ENCODE measurements around the gene MYL11.
A peak's percentile ranks its signal among the peaks of the same experiment; 100 is the strongest.

MYL11 gene

GRCh38 chr16:30401768-30402425, 27.3 kb downstream of the MYL11 start:
- H3K4me3 ChIP-seq (ENCODE audit: low read length) = no peak overlapping the region
- no peak for TF ChIP-seq ZNF274 (IDR thresholded peaks at IDR 0.05; ENCODE audit: low read depth, low read length)

GRCh38 chr16:30406795-30407101, 32.1 kb downstream of the MYL11 start:
- TF ChIP-seq ZNF274 (IDR thresholded peaks at IDR 0.05; ENCODE audit: low read depth, low read length) = no peak
- H3K4me3 ChIP-seq (ENCODE audit: low read length) = peak overlapping the region; percentile 94; the same call in 1 of the 2 replicates

- no peak for TF ChIP-seq ZNF274 (IDR thresholded peaks at IDR 0.05; ENCODE audit: low read depth, low read length)
- H3K4me3 ChIP-seq (ENCODE audit: low read length) = peak within 1 kb of the TSS; percentile 94
These were observed 32.7 kb downstream of the MYL11 start, which contains the start of gene ZNF771 for GRCh38 chr16:30407102-30407803. Gene ZNF771 (plus strand): TSS chr16:30407606. CDS start chr16:30408054, 448 bp downstream.

- no peak for TF ChIP-seq ZNF274 (IDR thresholded peaks at IDR 0.05; ENCODE audit: low read depth, low read length)
- peak overlapping the region; percentile 94 for H3K4me3 ChIP-seq (ENCODE audit: low read length)
These were observed 33.4 kb downstream of the MYL11 start for GRCh38 chr16:30407804-30408534.

- TF ChIP-seq ZNF274 (IDR thresholded peaks at IDR 0.05; ENCODE audit: low read depth, low read length) = no peak
- H3K4me3 ChIP-seq (ENCODE audit: low read length) = no peak overlapping the region
These were observed 34.8 kb downstream of the MYL11 start for GRCh38 chr16:30409125-30410060.

- no peak for TF ChIP-seq ZNF274 (IDR thresholded peaks at IDR 0.05; ENCODE audit: low read depth, low read length)
- H3K4me3 ChIP-seq (ENCODE audit: low read length) = no peak overlapping the region
These were observed 38.7 kb downstream of the MYL11 start for GRCh38 chr16:30413112-30413806.

- no peak for TF ChIP-seq ZNF274 (IDR thresholded peaks at IDR 0.05; ENCODE audit: low read depth, low read length)
- no peak overlapping the region for H3K4me3 ChIP-seq (ENCODE audit: low read length)
These were observed 39.6 kb downstream of the MYL11 start for GRCh38 chr16:30414159-30414558.

- TF ChIP-seq ZNF274 (IDR thresholded peaks at IDR 0.05; ENCODE audit: low read depth, low read length) = no peak
- no peak overlapping the region for H3K4me3 ChIP-seq (ENCODE audit: low read length)
These were observed 41.5 kb downstream of the MYL11 start for GRCh38 chr16:30416047-30416603.

GRCh38 chr16:30416624-30417528, 42.3 kb downstream of the MYL11 start:
- peak overlapping the region; percentile 61; the same call in 1 of the 2 replicates for H3K4me3 ChIP-seq (ENCODE audit: low read length)
- TF ChIP-seq ZNF274 (IDR thresholded peaks at IDR 0.05; ENCODE audit: low read depth, low read length) = no peak

- peak overlapping the region; percentile 61; the same call in 1 of the 2 replicates for H3K4me3 ChIP-seq (ENCODE audit: low read length)
- TF ChIP-seq ZNF274 (IDR thresholded peaks at IDR 0.05; ENCODE audit: low read depth, low read length) = no peak
These were observed 43.1 kb downstream of the MYL11 start for GRCh38 chr16:30417529-30418349.
